Testis (tissue), 2 donors: ENCODE measurements around the gene SUMO2.

ENCODE experiments used
- CTCF ChIP-seq, 3 experiments: fragments of 450-650 bp in 2 of 3; fragments of 200-600 bp in 1 of 3; sonication (generic) in 1 of 3; IDR thresholded peaks; one replicate each; pipeline ENCODE4 v1.5.1; 2016 to 2019; ENCODE audit warnings: antibody characterized with exemption in 3 of 3, mild to moderate bottlenecking in 2 of 3, moderate library complexity in 1 of 3
- POLR2A ChIP-seq: fragments of 450-650 bp; IDR thresholded peaks from one replicate; pipeline ENCODE4 v1.6.1; 2017; ENCODE audit warnings: antibody characterized with exemption, mild to moderate bottlenecking, moderate library complexity

GRCh38 chr17:75207760-75208159 lies 25.0 kb upstream of the SUMO2 start:
- TF ChIP-seq CTCF (IDR thresholded peaks at IDR 0.05) (no peak), POLR2A (no peak)
